ENCODE data around the gene NSUN3.

- TF ChIP-seq POLR2A (IDR thresholded peaks at IDR 0.05; ENCODE audit: control extremely low read depth in 1 of 2, low read depth in 2 of 2, low read length in 2 of 2) (no peak), TAF1 (IDR thresholded peaks at IDR 0.05; ENCODE audit: low read depth, low read length) (no peak), TAF7 (optimal IDR thresholded peaks at IDR 0.05; ENCODE audit: borderline replicate concordance, low read depth, low read length) (no peak), RFX5 (IDR thresholded peaks at IDR 0.05; ENCODE audit: borderline replicate concordance, low read depth, low read length) (no peak), CTCF (IDR thresholded peaks at IDR 0.05; ENCODE audit: control extremely low read depth in 1 of 3, insufficient read depth in 1 of 3, low read depth in 1 of 3, low read length in 3 of 3) (no peak), RXRA (IDR thresholded peaks at IDR 0.05; ENCODE audit: insufficient read depth, low read depth, low read length) (no peak), SP1 (IDR thresholded peaks at IDR 0.05; ENCODE audit: low read depth, low read length) (no peak), SP2 (IDR thresholded peaks at IDR 0.05; ENCODE audit: low read length) (no peak), JUND (IDR thresholded peaks at IDR 0.05; ENCODE audit: low read length) (no peak), E2F6 (IDR thresholded peaks at IDR 0.05) (no peak), HDAC6 (IDR thresholded peaks at IDR 0.05; ENCODE audit: low read depth, low read length) (no peak), YY1 (IDR thresholded peaks at IDR 0.05; ENCODE audit: low read depth, low read length) (no peak), USF2 (IDR thresholded peaks at IDR 0.05; ENCODE audit: low read length) (no peak)
Observed at GRCh38 chr3:94092086-94092485, 29.2 kb downstream of the NSUN3 start.
